ENCODE measurements around the gene CPE.

The CPE gene

GRCh38 chr4:165364452-165365080 is 14.2 kb upstream of the CPE start:
- DNase-seq (ENCODE audit: low read depth): no peak

- no peak for DNase-seq (ENCODE audit: low read depth)
These were observed 11.8 kb upstream of the CPE start for GRCh38 chr4:165367040-165367439.

GRCh38 chr4:165368114-165368513 is 10.7 kb upstream of the CPE start:
- no peak for DNase-seq (ENCODE audit: low read depth)

- no peak for DNase-seq (ENCODE audit: low read depth)
These were observed 10.2 kb upstream of the CPE start for GRCh38 chr4:165368567-165368966.

GRCh38 chr4:165369522-165369921 is 9.3 kb upstream of the CPE start:
- no peak for DNase-seq (ENCODE audit: low read depth)

GRCh38 chr4:165370530-165370929 is 8.3 kb upstream of the CPE start:
- no peak for DNase-seq (ENCODE audit: low read depth)

GRCh38 chr4:165375465-165375864 is 3.3 kb upstream of the CPE start:
- no peak for DNase-seq (ENCODE audit: low read depth)

- DNase-seq (ENCODE audit: low read depth): no peak
These were observed 437 bp upstream of the CPE start for GRCh38 chr4:165378398-165378744.

GRCh38 chr4:165379678-165380064 is 863 bp downstream of the CPE start:
- DNase-seq (ENCODE audit: low read depth): no peak

- DNase-seq (ENCODE audit: low read depth): no peak
These were observed 2.0 kb downstream of the CPE start for GRCh38 chr4:165380805-165381204.

- no peak for DNase-seq (ENCODE audit: low read depth)
These were observed 3.1 kb downstream of the CPE start for GRCh38 chr4:165381821-165382373.

- DNase-seq (ENCODE audit: low read depth): no peak
These were observed 3.8 kb downstream of the CPE start for GRCh38 chr4:165382640-165383039.

GRCh38 chr4:165383591-165384073 is 4.8 kb downstream of the CPE start:
- DNase-seq (ENCODE audit: low read depth): no peak

- no peak for DNase-seq (ENCODE audit: low read depth)
These were observed 5.4 kb downstream of the CPE start for GRCh38 chr4:165384186-165384585.

- DNase-seq (ENCODE audit: low read depth): no peak
These were observed 5.8 kb downstream of the CPE start for GRCh38 chr4:165384598-165384997.

GRCh38 chr4:165385126-165385525 is 6.3 kb downstream of the CPE start:
- DNase-seq (ENCODE audit: low read depth): no peak

GRCh38 chr4:165386328-165386727 is 7.5 kb downstream of the CPE start:
- no peak for DNase-seq (ENCODE audit: low read depth)

- DNase-seq (ENCODE audit: low read depth): no peak
These were observed 9.9 kb downstream of the CPE start for GRCh38 chr4:165388756-165389155.

GRCh38 chr4:165393051-165393450 is 14.2 kb downstream of the CPE start:
- no peak for DNase-seq (ENCODE audit: low read depth)

GRCh38 chr4:165393704-165394103 is 14.9 kb downstream of the CPE start:
- DNase-seq (ENCODE audit: low read depth): no peak

GRCh38 chr4:165394275-165394674 is 15.5 kb downstream of the CPE start:
- DNase-seq (ENCODE audit: low read depth): no peak

GRCh38 chr4:165398570-165398969 is 19.8 kb downstream of the CPE start:
- no peak for DNase-seq (ENCODE audit: low read depth)

- no peak for DNase-seq (ENCODE audit: low read depth)
These were observed 23.6 kb downstream of the CPE start for GRCh38 chr4:165402375-165402774.

- DNase-seq (ENCODE audit: low read depth): no peak
These were observed 24.2 kb downstream of the CPE start for GRCh38 chr4:165403048-165403447.
